Effector CD4-positive, alpha-beta T cell (primary cell): ENCODE results near the gene SLIT1.

Experiments used
- DNase-seq: peaks from one replicate; pipeline ENCODE4 v3.0.0-alpha.2; 2020

SLIT1 gene

GRCh38 chr10:96955794-96956193, 230.0 kb downstream of the SLIT1 start:
- DNase-seq, result no peak

GRCh38 chr10:96951954-96952353, 233.8 kb downstream of the SLIT1 start:
- DNase-seq, result no peak

- DNase-seq, result no peak
Measured at GRCh38 chr10:96949039-96949683, 236.6 kb downstream of the SLIT1 start.
